ENCODE data around the gene SORT1.

DNA sequence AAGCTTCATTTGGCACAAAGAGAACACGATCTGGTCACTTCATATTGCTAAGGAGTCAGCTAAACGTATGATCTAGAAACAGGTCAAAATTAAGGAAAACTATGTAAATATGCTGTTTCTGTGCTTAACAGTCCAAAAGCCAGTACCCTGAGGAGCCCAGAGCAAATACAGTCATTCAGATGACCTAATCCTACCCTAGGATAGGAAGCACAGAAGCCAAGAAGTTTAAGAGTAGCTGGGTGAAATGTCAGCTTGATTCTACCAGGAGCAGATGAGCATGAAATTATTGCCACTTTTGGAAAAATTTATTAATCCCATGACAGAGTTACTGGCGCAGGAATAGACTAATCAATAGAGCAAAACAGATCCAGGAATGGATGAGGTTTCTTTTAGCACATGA lies 18.3 kb downstream of the SORT1 start:
- TF ChIP-seq, protein P1, sequence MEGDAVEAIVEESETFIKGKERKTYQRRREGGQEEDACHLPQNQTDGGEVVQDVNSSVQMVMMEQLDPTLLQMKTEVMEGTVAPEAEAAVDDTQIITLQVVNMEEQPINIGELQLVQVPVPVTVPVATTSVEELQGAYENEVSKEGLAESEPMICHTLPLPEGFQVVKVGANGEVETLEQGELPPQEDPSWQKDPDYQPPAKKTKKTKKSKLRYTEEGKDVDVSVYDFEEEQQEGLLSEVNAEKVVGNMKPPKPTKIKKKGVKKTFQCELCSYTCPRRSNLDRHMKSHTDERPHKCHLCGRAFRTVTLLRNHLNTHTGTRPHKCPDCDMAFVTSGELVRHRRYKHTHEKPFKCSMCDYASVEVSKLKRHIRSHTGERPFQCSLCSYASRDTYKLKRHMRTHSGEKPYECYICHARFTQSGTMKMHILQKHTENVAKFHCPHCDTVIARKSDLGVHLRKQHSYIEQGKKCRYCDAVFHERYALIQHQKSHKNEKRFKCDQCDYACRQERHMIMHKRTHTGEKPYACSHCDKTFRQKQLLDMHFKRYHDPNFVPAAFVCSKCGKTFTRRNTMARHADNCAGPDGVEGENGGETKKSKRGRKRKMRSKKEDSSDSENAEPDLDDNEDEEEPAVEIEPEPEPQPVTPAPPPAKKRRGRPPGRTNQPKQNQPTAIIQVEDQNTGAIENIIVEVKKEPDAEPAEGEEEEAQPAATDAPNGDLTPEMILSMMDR (IDR thresholded peaks at IDR 0.05) = no peak
- no peak for TF ChIP-seq POLR2A (IDR thresholded peaks at IDR 0.05)
